ENCODE results near the gene TNFAIP3. TPM values are rescaled to one million over a fixed set of nuclear protein-coding genes. Genes with fewer than 3 reads are reported as not detected.

Gene TNFAIP3
- total and polyA plus RNA-seq, 12 donors, result 2.9 to 33.3 (median 7.8) TPM

DNA sequence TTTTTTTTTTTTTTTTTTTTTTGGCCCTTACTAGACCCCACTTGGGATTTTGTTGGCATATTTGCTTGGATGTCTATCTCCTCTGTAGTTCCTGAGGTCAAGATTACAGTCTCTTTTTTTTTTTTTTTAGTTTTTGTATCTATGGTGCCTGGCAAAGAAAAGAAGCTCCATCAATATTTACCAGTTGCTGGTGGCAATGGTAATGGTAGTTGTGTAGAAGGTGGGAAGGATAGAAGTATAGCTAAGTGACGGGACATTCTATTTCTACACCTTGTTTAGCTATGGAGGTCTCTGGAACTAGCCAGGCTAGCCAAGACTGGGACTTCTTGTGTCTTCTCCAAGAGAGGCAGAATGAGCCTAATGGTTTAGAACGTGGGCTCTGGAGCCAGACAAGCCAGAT is 42.2 kb upstream of the TNFAIP3 start:
- TF ChIP-seq, protein P1, sequence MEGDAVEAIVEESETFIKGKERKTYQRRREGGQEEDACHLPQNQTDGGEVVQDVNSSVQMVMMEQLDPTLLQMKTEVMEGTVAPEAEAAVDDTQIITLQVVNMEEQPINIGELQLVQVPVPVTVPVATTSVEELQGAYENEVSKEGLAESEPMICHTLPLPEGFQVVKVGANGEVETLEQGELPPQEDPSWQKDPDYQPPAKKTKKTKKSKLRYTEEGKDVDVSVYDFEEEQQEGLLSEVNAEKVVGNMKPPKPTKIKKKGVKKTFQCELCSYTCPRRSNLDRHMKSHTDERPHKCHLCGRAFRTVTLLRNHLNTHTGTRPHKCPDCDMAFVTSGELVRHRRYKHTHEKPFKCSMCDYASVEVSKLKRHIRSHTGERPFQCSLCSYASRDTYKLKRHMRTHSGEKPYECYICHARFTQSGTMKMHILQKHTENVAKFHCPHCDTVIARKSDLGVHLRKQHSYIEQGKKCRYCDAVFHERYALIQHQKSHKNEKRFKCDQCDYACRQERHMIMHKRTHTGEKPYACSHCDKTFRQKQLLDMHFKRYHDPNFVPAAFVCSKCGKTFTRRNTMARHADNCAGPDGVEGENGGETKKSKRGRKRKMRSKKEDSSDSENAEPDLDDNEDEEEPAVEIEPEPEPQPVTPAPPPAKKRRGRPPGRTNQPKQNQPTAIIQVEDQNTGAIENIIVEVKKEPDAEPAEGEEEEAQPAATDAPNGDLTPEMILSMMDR (IDR thresholded peaks at IDR 0.05), result no peak
- intact Hi-C loops (cut with DNase I), result no loop called here
- DNase-seq (no peak), ATAC-seq (peak in 3 of 8 donors; percentile 15 to 27 (median 23))
- H3K27ac ChIP-seq, result peak overlapping the region in 2 of 10 donors; percentile 2 to 28
- no peak overlapping the region for H3K4me3 ChIP-seq
- H3K4me1 ChIP-seq, result peaks cover 0 to 44% (median 17%) of the 10 kb centered on the region in 9 donors
- 66 to 71% methylated on average over 2 of the region's 2 CpGs for WGBS, 2 donors
- H3K9me3 ChIP-seq, result peaks cover 0 to 4% (median 0%) of the 10 kb centered on the region in 11 donors
- no peaks in the 10 kb centered on the region for H3K36me3 ChIP-seq
- H3K27me3 ChIP-seq, result no peaks in the 10 kb centered on the region

DNA sequence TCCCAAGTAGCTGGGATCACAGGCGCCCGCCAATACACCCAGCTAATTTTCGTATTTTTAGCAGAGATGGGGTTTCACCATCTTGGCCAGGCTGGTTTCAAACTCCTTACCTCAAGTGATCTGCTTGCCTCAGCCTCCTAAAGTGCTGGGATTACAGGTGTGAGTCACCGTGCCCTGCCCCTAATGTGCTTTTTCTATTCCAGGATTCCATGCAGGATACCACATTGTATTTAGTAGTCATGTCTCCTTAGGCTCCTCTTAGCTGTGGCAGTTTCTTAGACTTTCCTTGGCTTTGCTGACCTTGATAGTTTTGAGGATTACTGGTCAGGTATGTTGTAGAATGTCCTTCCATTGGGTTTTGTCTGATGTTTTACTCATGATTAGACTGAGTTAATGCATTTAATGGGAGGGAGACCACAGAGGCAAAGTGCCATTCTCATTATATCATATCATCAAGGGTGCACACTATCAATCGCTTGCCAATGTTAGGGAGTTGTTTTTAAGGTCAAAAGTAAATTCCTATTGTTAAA is 39.6 kb upstream of the TNFAIP3 start:
- intact Hi-C loops (cut with DNase I), result no loop called here
- no peaks in the 10 kb centered on the region for H3K36me3 ChIP-seq
- WGBS, 2 donors, result 93 to 95% methylated on average over 5 of the region's 5 CpGs
- ATAC-seq (no peak), DNase-seq (no peak)
- no peak overlapping the region for H3K27ac ChIP-seq
- peaks cover 0 to 46% (median 4%) of the 10 kb centered on the region in 9 donors for H3K4me1 ChIP-seq
- H3K27me3 ChIP-seq, result no peaks in the 10 kb centered on the region
- peaks cover 0 to 4% (median 0%) of the 10 kb centered on the region in 11 donors for H3K9me3 ChIP-seq
- H3K4me3 ChIP-seq, result no peak overlapping the region
- TF ChIP-seq, protein P1 (IDR thresholded peaks at IDR 0.05), result no peak

DNA sequence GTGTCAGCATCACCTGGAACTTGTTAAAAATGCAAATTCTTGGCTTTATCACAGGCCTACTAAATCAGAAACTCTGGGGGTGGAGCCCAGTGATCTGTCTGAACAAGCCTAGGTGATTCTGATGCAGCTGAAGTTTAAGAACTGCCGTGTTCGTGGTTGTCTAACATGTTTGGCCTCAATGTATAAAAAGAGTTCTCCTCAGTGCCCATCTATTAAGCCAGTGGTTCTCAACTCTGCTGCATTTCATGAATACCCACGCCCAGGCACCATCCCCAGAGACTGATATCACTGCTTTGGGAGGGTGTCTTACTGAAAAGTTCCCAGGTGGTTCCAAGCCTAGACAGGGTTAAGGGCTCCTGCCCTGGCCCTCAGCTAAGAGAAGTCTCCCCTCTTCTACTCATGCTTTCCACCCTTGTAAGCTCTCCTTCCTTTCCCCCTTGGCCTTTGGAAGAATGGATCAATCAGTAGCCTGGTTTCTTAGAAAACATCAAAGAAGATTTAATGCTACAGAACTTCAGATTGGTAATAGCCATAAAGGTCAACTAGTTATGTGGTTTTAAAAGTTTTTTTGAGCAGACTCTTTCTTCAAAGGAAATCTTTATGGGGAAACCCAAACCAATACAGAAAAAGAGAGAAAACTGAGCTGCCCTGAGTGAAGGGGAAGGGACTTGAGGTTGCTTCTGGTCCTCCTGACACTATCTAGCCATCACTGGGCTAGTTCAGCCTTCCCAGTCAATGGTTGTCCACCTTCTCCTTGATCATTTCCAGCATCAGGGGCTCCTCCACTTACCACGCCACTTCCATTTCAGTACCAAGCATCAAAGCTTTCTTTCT is 38.9 kb upstream of the TNFAIP3 start:
- no peaks in the 10 kb centered on the region for H3K36me3 ChIP-seq
- H3K27ac ChIP-seq, result peak overlapping the region in 1 of 10 donors; percentile 13
- TF ChIP-seq, protein P1 (IDR thresholded peaks at IDR 0.05), result no peak
- intact Hi-C loops (cut with DNase I), result no loop called here
- DNase-seq, result no peak
- peaks cover 0 to 39% (median 4%) of the 10 kb centered on the region in 9 donors for H3K4me1 ChIP-seq
- WGBS, 2 donors, result 90 to 96% methylated on average over 4 of the region's 4 CpGs
- no peak for ATAC-seq
- peaks cover 0 to 4% (median 0%) of the 10 kb centered on the region in 11 donors for H3K9me3 ChIP-seq
- no peaks in the 10 kb centered on the region for H3K27me3 ChIP-seq
- H3K4me3 ChIP-seq, result no peak overlapping the region

DNA sequence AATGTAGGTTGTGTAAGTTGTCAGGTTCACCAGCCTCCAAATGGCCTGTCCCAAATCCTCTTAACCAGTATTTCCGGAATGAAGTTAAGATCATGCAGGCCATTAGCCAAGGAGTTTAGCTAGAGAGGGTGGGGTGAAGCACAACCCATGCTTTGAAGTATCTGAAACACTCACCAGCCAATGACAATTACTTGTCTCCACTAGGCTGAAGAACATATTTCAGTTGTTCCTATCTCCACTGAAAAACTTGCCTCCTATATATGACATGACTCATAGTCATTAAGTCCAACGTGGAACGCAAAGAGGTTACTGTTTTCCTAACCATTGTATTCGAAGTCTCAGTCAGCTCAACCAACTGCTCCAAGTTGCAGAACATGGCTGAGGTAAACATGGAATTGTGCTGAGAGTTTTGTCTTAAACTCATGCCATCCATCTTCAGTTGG is 37.4 kb upstream of the TNFAIP3 start:
- ATAC-seq (no peak), DNase-seq (no peak)
- Histone ChIP-seq H3K9me3 (peaks cover 0 to 10% (median 0%) of the 10 kb centered on the region in 11 donors), H3K27ac (no peak overlapping the region), H3K4me1 (peaks cover 0 to 28% (median 0%) of the 10 kb centered on the region in 9 donors), H3K36me3 (no peaks in the 10 kb centered on the region), H3K4me3 (no peak overlapping the region), H3K27me3 (no peaks in the 10 kb centered on the region)
- TF ChIP-seq, protein P1 (IDR thresholded peaks at IDR 0.05), result no peak
- intact Hi-C loops (cut with DNase I), result no loop called here
- 89 to 92% methylated on average over 4 of the region's 4 CpGs for WGBS, 2 donors
